NCI-H1436 (cell line): Measurements from ENCODE around the gene PTPRD.

Experiments
- DNase-seq: peaks from one replicate; lab custom pipeline; 2025; lab: John Stamatoyannopoulos, UW

PTPRD gene

GRCh38 chr9:9892217-9892616 lies 720.6 kb downstream of the PTPRD start:
- DNase-seq, result no peak

- DNase-seq, result no peak
Observed at GRCh38 chr9:9881692-9882091, 731.1 kb downstream of the PTPRD start.

GRCh38 chr9:9874270-9874669 lies 738.5 kb downstream of the PTPRD start:
- no peak for DNase-seq

- no peak for DNase-seq
Observed at GRCh38 chr9:9862235-9862810, 750.5 kb downstream of the PTPRD start.

DNA sequence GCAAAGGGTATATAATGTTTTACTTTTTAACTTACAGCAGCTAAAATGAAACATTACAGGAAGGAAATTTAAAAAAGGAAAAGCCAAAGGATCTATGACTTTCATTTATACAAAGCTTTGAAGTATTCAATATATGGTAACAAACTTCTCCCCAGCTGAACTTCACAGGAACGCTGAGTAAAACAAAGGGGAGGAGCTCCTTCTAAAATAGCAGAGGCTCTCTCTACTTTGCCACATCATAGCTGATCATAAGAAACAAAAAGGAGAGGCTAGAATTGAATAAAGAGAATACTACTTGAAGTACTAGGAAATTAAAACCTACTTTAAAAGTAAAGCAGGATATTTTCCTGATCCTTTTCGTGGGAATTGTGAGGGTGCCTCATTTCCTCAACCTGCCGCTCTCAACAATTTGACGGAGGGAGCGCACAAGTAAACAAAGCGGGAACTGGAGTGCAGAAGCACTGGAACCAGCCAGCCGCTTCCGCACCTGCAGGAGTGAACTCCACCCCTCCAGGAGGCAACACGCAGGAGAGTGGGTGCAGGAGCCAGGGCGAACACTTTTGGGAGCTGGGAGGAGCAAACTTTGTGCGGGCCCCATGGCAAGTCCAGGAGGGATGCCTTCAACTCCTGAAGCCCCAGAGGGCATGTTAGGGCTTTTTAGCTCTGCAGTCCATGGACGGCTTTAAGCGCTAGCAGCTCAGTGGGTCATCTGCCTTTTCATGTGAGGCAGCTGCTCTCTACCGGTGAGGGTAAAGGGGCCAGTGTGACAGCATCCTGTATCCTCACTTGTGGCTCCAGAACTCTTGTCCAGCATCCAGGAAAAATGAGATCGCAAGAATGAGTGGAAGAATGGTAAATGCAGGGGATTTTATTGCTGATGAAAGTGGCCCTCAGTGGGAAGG lies 757.4 kb downstream of the PTPRD start:
- DNase-seq, result no peak

DNA sequence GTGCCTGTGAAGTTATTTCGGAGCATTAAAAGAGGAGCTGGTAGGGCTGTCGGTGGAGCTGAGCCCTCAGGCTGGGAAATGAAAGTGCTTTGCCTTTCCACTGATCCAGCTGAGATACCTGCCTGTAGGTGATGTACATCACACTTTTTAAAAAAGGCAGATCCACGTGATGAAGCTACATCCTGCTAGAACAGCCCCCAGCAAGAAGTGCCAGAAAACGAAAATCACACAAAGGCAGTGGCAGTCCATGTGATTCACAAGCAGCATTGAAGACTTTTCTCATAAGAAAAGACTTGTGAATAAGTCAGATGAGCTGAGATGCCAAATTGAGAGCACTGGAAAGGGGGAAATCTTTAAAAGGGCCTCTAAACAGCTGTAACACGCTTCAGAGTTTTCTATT lies 765.1 kb downstream of the PTPRD start:
- no peak for DNase-seq

GRCh38 chr9:9846557-9846956 lies 766.2 kb downstream of the PTPRD start:
- no peak for DNase-seq

GRCh38 chr9:9820436-9820835 lies 792.4 kb downstream of the PTPRD start:
- DNase-seq, result no peak

DNA sequence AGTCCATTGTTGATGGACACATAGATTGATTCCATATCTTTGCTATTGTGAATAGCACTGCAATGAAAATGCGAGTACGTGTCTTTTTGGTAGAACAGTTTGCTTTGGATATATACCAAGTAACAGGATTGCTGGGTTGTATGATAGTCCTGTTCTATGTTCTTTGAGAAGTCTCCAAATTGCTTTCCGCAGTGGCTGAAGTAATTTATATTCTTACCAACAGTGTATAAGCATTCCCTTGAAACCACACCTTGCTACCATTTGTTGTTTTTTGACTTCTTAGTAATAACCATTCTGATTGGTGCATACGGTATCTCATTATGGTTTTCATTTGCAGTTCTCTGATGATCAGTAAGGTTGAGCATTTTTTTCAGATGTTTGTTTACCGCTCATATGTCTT lies 792.9 kb downstream of the PTPRD start:
- no peak for DNase-seq

DNA sequence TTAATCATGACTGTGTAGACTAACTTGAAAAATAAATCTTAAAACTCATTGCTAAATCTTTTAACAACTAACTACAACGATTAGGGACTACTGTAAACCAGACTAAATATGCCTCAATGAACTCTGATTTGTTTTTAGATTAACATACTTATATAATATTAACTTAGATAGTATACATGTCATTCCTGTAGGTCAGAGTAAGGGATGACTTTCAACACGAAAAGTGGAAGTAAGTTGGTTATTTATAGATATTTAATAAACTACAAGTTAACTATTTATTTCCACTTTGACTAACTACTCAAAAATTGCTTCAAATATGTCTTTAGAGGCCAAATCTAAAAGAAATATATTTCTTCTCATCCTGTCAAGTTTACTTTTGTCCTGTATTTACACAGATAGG lies 795.6 kb downstream of the PTPRD start:
- DNase-seq, result no peak

GRCh38 chr9:9804109-9804508 lies 808.7 kb downstream of the PTPRD start:
- no peak for DNase-seq

DNA sequence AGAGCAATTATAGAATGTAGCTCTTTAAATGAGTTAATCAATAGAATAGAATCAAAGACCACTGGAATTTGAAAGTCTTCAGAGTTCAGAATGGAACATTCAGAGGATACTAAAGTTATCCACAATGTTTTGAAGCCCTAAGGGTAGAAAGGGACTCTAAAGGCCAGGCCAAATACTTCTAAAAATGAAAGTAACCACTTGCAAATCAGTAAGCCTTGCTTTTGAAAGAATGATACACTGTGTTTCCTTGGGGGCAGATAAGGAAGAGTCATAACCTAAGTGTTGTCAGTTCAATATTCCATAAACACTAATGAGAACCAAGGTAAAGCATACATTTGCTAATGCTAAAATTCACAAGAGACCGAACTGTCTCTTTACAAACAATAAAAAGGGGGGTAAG lies 813.5 kb downstream of the PTPRD start:
- no peak for DNase-seq

DNA sequence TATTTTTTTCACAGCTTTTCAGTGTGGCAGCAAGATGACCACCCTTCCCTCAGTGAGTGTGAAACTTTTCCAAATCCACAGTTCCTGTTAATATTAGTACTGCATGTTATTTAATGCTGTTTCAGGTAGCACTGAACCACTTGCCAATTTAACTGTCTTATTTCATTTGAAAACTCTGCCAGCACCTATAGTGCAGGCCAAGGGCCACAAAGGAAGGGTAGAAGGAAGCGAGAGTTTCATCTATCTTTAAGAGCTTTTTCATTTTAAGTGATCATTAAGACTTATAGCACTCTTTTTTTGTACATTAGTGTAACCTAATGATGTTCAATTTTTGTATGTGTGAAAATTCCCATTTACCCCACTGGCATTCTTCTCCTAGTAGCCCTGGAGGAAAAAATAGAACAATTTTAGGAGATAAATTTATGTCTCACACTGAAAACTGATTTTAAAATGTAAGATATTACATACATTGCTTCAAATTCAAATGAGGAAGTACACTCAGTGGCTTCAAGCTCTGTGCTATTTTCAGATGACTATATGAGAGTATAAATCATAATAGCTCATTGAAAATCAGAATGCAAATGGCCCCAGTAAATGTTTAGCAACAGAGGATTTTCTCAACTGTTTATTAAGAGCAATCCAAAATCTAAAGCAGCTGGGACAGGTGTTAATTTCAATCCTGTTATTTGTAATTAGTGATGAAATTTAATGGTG lies 820.5 kb downstream of the PTPRD start:
- no peak for DNase-seq

DNA sequence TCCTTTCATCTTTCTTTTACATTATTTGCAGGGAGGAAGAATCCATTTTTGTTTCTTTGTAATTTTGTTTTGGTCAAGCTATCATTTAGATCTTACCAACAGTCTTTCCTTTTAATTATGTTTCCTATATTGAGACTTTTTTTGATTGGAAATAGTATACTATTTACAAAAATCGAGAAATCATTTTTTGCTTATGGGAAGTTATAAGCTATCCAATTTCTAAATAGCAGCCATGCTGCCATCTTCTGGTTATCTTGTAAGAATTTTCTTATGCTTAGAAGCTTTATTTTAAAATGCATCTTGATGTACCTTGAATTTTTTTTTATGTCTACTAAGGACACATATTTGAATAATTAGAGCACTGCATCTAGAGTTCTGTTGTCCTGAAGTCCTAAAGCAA lies 821.2 kb downstream of the PTPRD start:
- DNase-seq, result peak; percentile 20

GRCh38 chr9:9790216-9790872 lies 822.5 kb downstream of the PTPRD start:
- peak; percentile 86 for DNase-seq

- DNase-seq, result no peak
Observed at GRCh38 chr9:9783711-9784110, 829.1 kb downstream of the PTPRD start.

GRCh38 chr9:9783211-9783610 lies 829.6 kb downstream of the PTPRD start:
- DNase-seq, result no peak

DNA sequence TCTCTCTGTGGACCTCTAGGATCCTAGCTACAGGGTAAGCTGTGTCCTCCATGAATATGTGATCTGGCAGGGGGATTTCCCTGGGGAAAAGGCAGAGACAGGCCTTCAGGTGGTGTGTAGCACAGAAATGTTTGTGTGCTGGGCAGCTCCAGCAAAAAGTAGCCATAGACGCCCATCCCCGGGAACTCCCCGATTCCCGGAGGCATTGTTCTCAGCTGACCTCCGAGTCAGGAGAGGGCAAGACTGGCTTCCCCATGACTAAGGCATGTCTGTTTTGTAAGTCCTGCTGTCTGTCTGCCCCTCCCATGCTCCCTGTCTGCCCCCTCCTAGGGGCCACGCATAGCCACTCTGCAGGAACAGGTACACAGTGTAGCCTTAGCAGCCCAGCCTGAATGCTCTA lies 834.5 kb downstream of the PTPRD start:
- no peak for DNase-seq

DNA sequence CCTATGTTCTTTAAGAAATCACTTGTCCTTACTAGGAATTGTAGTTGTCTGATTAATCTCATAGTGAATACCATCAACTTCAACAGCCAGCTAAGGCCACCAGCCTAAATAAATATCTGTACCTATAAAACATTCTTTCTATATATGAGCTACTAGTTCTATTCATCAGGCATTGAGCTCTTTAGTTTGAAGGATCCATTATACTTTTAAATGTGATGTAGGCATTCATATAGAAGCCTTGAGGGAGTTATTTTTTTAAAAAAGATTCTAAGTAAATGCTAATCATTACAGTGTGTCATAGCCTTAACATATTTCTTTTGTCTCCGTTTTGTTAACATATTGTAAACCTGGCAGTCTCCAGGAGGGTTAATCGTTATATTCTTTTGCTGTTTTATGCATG lies 838.3 kb downstream of the PTPRD start:
- DNase-seq, result no peak

GRCh38 chr9:9771314-9771713 lies 841.5 kb downstream of the PTPRD start:
- no peak for DNase-seq

DNA sequence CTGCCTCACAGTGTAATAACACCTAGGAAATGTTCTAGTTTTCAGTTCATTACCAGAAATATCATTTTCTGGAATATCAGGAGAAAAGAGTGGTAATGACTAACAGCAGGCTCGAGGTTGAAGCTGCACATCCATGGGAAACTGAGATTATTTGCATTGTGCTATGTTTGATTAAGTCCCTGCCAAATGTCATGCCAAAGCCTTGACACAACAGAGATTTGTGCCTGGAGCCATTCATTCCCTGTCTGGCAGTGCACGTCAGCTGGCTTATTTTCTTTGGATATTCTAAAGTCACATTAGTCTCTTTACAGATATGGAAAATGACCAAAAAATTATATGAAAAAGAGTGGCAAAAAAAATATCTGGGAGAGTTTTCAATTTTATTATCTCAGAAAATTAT lies 848.0 kb downstream of the PTPRD start:
- no peak for DNase-seq

DNA sequence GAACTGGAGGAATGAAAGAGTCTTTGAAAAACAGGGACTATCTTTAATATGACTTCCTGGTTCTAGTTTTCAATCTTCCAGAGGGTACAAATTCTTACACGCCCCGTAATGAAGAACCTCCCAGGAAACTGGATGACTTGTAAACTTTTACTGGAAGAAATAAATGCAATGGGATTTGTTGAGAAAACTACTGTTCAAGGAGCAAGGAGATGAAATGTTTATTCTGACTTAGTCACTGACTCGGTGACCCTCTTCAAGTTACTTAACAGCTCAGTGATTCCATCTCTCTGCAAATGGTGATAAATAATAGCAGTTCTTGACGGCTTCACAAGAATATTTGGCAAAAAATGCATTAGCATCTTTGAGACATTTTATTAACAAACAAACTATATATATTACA lies 858.6 kb downstream of the PTPRD start:
- DNase-seq, result no peak

DNA sequence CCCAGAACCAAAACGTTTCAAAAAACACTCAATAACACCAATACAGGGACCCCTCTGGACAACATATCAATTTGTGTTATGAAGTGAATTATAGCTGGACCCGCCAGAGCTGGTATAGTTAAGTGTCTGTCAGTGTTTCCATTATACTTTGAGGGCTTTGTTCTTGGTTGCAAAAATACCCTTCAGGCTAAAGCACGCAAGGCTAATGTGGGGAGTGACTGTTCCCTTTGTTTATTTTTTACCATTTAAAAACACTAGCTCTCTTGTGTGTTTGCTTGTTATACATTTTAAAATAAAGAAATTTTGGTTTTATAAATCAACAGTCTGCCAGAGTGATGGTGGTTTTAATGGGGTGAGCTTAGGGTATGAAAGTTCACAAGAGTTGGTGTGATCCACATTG lies 859.5 kb downstream of the PTPRD start:
- no peak for DNase-seq
